PC-3 (cell line): ENCODE data around the gene NIT1. TPM values are rescaled to one million over a fixed set of nuclear protein-coding genes. Genes with fewer than 3 reads are reported as not detected.

ENCODE experiments used
- ATAC-seq: fragments of 200-7000 bp; cut with Tn5 transposase; 2 replicates; pipeline ENCODE4 v1.9.1; 2020; ENCODE audit warnings: mild to moderate bottlenecking, moderate library complexity
- BruUV-seq: library from RNA; stranded (reverse); fragments of 400-500 nt; replicated peaks from 2 replicates; lab custom pipeline; 2021; lab: Mats Ljungman, UMichigan
- CTCF ChIA-PET: fragments of 300-600 bp; sonication (Branson Sonifier 250); formaldehyde crosslinking; loops from one replicate; lab custom pipeline; 2022; ENCODE audit warnings: antibody characterized with exemption; lab: Charles Lee
- POLR2A ChIA-PET: fragments of 300-600 bp; sonication (Branson Sonifier 250); formaldehyde crosslinking; loops from one replicate; lab custom pipeline; 2022; ENCODE audit warnings: antibody characterized with exemption; ENCODE audit not compliant: unreplicated experiment; lab: Charles Lee
- DNase-seq: peaks from one replicate; pipeline ENCODE4 v3.0.0-alpha.2; 2015
- H2AFZ ChIP-seq: fragments of 300-600 bp; sonication (generic); 2 replicates; pipeline ENCODE4 v1.6.0; 2016; ENCODE audit warnings: antibody characterized with exemption, low read length
- H3F3A ChIP-seq: fragments of 300-600 bp; sonication (generic); one replicate; pipeline ENCODE4 v1.6.0; 2017; ENCODE audit warnings: antibody characterized with exemption, low read length, control low read depth, mild to moderate bottlenecking; ENCODE audit not compliant: unreplicated experiment
- H3K27ac ChIP-seq: fragments of 300-600 bp; sonication (generic); 2 replicates; pipeline ENCODE4 v1.5.1; 2016; ENCODE audit warnings: mild to moderate bottlenecking, low read length
- H3K27me3 ChIP-seq: fragments of 300-600 bp; sonication (generic); 2 replicates; pipeline ENCODE4 v1.6.1; 2016; ENCODE audit warnings: low read length, mixed read lengths
- H3K36me3 ChIP-seq: fragments of 300-600 bp; sonication (generic); 2 replicates; pipeline ENCODE4 v1.6.1; 2016; ENCODE audit warnings: low read depth, mixed run types, low read length, mixed read lengths
- H3K4me1 ChIP-seq: fragments of 300-600 bp; sonication (generic); 2 replicates; pipeline ENCODE4 v1.5.1; 2016; ENCODE audit warnings: low read length; ENCODE audit not compliant: insufficient read depth
- H3K4me2 ChIP-seq: fragments of 300-600 bp; sonication (generic); 2 replicates; pipeline ENCODE4 v1.6.0; 2016; ENCODE audit warnings: low read length
- H3K4me3 ChIP-seq: fragments of 300-600 bp; sonication (generic); 2 replicates; pipeline ENCODE4 v1.5.1; 2016; ENCODE audit warnings: mild to moderate bottlenecking, low read length, mixed read lengths
- H3K79me2 ChIP-seq: fragments of 300-600 bp; sonication (generic); 2 replicates; pipeline ENCODE4 v1.6.1; 2017; ENCODE audit warnings: low read length, mixed read lengths
- H3K9ac ChIP-seq: fragments of 300-600 bp; sonication (generic); 2 replicates; pipeline ENCODE4 v1.6.0; 2016; ENCODE audit warnings: mild to moderate bottlenecking, low read length
- H3K9me2 ChIP-seq: fragments of 300-600 bp; sonication (generic); replicated peaks from 2 replicates; pipeline ENCODE4 v1.6.1; 2016; ENCODE audit warnings: mixed run types, low read length, mixed read lengths
- H3K9me3 ChIP-seq: fragments of 300-600 bp; sonication (generic); 2 replicates; pipeline ENCODE4 v1.6.1; 2016; ENCODE audit warnings: low read length, mixed read lengths
- H4K20me1 ChIP-seq: fragments of 300-600 bp; sonication (generic); 2 replicates; pipeline ENCODE4 v1.6.1; 2016; ENCODE audit warnings: low read length, mixed read lengths
- CTCF ChIP-seq: fragments of 300-600 bp; sonication (generic); conservative IDR thresholded peaks from 2 replicates; pipeline ENCODE4 v1.5.1; 2017; ENCODE audit warnings: antibody characterized with exemption, low read depth, mild to moderate bottlenecking, low read length
- EZH2 ChIP-seq: fragments of 300-600 bp; sonication (generic); IDR thresholded peaks from one replicate; pipeline ENCODE4 v1.6.1; 2017; ENCODE audit warnings: antibody characterized with exemption, mild to moderate bottlenecking, low read length; ENCODE audit not compliant: unreplicated experiment
- EZH2phosphoT487 ChIP-seq: fragments of 300-600 bp; sonication (generic); IDR thresholded peaks from 2 replicates; pipeline ENCODE4 v1.6.1; 2018; ENCODE audit warnings: mild to moderate bottlenecking, antibody characterized with exemption, low read length, borderline replicate concordance
- intact Hi-C: fragments of 100-400 bp; cut with micrococcal nuclease; formaldehyde crosslinking; loops from 2 replicates; pipeline ENCODE4 v1.9.0; 2023
- total RNA-seq: library from RNA; depleted of rRNA; stranded (reverse); fragments of >200 nt; gene quantifications from 2 replicates; pipeline ENCODE4 v1.2.3, GENCODE V29; 2014

NIT1 gene
- total RNA-seq, 1 experiment from 2014 or later: 18.1 TPM

- TF ChIP-seq EZH2: no peak
- TF ChIP-seq EZH2phosphoT487: no peak
- no peak for TF ChIP-seq CTCF
- Histone ChIP-seq H3K4me3 (no peak overlapping the region), H3K27me3 (no peaks in the 10 kb centered on the region), H3K9ac (no peak overlapping the region), H2AFZ (no peak overlapping the region), H3K27ac (no peak overlapping the region), H4K20me1 (no peaks in the 10 kb centered on the region), H3K79me2 (no peaks in the 10 kb centered on the region), H3K9me3 (no peaks in the 10 kb centered on the region), H3K9me2 (no peaks in the 10 kb centered on the region), H3K4me2 (no peak overlapping the region), H3K36me3 (no peaks in the 10 kb centered on the region), H3F3A (no peaks in the 10 kb centered on the region), H3K4me1 (peaks cover 19% of the 10 kb centered on the region)
- ChIA-PET POLR2A (no interaction called here), CTCF (no interaction called here)
- no peak for DNase-seq
- no peak for ATAC-seq
- BruUV-seq: no TSS peak
- intact Hi-C loops: no loop called here
Observed at GRCh38 chr1:161077426-161077825, 40.5 kb upstream of the NIT1 start.

- H3K9ac ChIP-seq: no peak overlapping the region
Observed at GRCh38 chr1:161079436-161080110, 38.3 kb upstream of the NIT1 start.

More at GRCh38 chr1:161079436-161080110, 38.3 kb upstream of the NIT1 start:
- POLR2A ChIA-PET: no interaction called here
- Histone ChIP-seq H3K79me2 (no peaks in the 10 kb centered on the region), H3K9me3 (no peaks in the 10 kb centered on the region), H3K4me2 (no peak overlapping the region), H3K4me3 (no peak overlapping the region), H3K27me3 (no peaks in the 10 kb centered on the region), H3K4me1 (peaks cover 39% of the 10 kb centered on the region), H3F3A (no peaks in the 10 kb centered on the region), H4K20me1 (no peaks in the 10 kb centered on the region), H2AFZ (no peak overlapping the region), H3K27ac (no peak overlapping the region), H3K9me2 (no peaks in the 10 kb centered on the region), H3K36me3 (no peaks in the 10 kb centered on the region)
- no peak for TF ChIP-seq CTCF
- no peak for TF ChIP-seq EZH2phosphoT487
- TF ChIP-seq EZH2: no peak
- DNase-seq (no peak), ATAC-seq (no peak)
- BruUV-seq: no TSS peak
- CTCF ChIA-PET: interaction anchor here (0.5 kb wide), 1 partner anchor 310 kb away, joined by 3 read pairs; no protein-coding TSS in a partner anchor
- intact Hi-C loops: no loop called here
